Melanocyte of skin (primary cell): ENCODE results near the gene CBL. TPM values are rescaled to one million over a fixed set of nuclear protein-coding genes. Genes with fewer than 3 reads are reported as not detected.

Experiments
- small RNA-seq, 2 donors: library from RNA; depleted of rRNA; stranded (forward); fragments of <200 nt; gene quantifications; one replicate each; pipeline ENCODE3, GENCODE V24; 2012
- total RNA-seq, 2 donors: library from RNA; depleted of rRNA; stranded (reverse); fragments of >200 nt; gene quantifications; 2 replicates each; pipeline ENCODE4 v1.2.3, GENCODE V29; 2012

CBL gene
- total RNA-seq = 10 to 100 TPM; 11.7 to 17.0 TPM

DNA sequence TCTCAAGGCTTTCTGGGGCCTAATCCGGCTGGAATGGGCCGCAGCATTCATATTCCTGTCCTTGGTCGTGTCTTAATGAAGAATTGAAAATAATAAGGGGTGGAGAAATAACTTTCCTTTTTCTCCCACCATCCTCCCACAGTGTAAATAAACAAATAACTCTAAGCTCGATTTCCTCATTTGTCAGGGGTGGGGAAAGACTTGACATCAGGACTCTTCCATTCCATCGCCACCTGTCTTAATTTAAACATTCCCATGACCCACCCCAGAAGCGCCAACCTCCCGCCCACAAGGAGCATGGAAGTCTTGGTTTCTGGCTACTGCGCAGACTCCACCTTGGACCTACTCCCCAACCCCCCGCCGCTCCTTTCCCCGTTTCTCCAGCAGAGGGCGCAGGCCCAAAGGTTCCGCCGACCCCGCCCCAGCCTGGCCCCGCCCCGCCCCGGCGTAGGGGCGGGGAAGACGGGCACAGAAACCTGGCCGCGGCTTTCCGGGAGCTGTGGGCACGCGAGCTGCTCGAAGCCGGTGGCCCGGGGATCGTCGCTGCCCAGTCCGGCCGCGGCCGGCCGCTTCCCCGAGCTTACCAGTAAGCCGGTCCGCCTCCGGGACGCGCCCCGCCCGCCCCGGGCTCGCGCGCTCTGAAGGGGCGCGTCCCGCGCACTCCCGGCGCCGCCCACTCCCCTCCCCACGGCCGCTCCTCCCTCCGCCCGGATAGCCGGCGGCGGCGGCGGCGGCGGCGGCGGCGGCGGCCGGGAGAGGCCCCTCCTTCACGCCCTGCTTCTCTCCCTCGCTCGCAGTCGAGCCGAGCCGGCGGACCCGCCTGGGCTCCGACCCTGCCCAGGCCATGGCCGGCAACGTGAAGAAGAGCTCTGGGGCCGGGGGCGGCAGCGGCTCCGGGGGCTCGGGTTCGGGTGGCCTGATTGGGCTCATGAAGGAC lies at the start of gene CBL:
Gene CBL (plus strand): TSS at position 766 of the 937 bp plus-strand sequence. CDS start 79 bp downstream, at position 845.

DNA sequence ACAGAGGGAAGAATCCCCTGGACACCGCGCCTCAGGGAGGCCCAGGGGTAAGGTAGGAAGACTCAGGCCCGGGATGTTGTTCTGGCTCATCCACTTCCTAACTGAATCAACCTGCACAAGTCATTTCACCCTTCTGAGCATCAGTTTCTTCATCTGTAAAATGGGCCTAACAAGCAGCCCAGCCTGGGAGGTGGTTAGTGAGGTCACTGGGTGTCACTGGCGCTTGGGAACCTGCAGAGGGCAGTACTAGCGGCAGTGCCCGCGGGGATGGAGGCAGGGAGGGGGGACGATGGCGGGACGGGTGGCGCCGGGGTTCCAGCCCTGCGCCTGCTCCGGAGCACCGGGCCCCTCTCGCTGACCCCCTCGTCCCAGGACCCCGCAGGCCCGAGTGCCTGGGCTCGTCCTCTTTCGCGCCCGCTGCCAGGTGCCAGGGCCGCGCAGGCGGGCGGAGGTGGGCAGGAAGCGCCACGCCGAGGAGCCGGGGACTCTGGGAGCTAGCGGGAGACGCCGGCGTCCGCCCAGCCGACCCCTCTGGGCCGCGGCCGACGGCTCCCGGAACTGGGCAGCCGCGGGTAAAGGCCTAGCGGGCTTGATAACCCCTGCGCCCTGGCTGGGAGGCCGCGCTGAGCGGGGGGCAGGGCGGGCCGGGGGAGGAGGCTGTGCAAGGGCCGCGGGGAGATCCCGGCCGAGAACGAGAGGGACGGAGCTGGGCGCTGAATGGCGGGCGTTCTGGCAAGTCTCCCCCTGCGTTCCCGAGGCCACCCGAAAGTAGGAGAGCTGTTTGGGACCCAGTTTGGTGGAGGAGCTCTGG lies 37.5 kb upstream of the CBL start, which contains the start of gene NLRX1:
Gene NLRX1 (plus strand): TSS at position 255 of the 811 bp plus-strand sequence. CDS start 2,679 bp downstream, outside the sequence.

DNA sequence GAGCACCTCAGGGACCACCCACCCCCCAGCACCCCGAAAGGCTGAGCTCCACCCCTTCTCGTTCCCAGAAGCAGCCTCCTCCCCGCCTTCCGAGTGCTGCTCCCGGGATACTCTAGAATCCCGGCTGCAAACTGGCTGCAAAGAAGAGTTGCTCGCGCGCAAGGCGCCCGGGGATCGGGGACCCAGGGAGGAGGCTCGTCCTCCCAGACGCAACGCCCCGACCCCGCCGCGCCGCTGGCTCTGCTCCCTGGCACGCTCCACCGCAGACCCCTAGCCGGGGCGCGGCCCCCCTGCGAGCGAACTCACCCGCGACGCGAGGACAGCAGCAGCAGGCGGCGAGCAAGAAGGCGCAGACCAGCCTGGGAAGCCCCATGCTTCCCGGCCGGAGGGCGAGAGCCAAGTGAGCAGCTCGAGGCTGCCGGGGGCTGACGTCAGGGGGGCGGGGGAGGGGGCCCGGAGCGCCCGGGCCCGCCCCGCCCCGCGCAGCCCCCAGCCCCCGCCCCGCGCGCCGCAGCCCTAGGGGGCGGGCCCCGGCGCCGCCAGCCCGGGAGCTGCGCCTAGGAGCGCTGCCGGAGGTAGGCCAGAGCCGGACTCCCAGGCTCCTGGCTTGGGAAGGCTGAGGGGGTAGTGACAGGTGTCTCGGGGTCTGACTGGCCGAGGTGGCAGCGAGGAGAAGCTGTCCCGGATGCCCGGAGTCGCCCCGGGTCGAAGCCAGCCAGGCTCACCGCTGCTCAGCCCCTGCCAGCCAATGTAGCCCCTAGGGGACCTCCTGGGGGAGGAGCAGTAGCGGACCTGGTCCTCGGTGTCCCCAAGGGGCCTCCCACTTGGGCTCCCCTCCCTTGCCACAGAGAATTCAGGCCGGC lies 110.8 kb downstream of the CBL start, which contains the start of gene MCAM:
Gene MCAM (minus strand): TSS at position 402 of the 863 bp plus-strand sequence. CDS start 29 bp downstream, at position 373.

DNA sequence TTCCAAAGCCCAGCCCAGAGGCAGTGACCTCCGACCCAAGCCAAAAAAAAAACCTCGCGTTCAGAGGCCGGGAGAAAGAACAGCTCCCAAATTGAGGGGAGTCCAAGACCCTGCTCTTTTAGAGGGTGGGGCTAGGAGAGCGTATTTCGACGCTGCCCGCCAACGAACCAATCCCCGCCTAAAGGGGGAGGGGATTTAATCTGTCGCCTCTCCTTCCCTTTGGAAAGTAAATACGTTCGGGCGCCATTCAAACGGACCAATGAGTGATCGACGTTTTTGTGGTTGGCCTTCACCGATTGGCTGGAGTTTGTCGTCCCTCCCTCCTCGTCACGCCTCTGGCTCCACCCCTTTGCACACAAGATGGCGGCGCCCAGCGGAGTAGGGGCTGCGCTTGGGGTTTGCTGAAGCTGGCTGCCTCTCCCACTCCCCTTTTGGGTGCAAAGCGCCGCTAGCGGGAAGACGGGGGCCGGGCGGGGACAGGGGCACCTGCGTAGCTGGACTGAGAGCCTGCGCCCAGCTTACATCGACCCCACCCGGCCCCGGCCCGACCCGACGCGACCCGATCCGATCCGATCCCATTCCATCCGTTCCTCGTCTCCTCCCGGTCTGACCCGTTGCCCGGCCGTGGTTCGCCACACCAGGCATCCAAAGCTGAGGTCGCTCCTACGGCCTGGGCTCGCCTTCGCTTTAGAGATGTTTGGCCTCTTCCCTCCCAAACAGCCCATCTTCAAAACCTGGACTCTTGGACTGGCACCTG lies 128.2 kb downstream of the CBL start, which contains the start of gene RNF26:
Gene RNF26 (plus strand): TSS at position 354 of the 757 bp plus-strand sequence. CDS start 596 bp downstream, outside the sequence.

DNA sequence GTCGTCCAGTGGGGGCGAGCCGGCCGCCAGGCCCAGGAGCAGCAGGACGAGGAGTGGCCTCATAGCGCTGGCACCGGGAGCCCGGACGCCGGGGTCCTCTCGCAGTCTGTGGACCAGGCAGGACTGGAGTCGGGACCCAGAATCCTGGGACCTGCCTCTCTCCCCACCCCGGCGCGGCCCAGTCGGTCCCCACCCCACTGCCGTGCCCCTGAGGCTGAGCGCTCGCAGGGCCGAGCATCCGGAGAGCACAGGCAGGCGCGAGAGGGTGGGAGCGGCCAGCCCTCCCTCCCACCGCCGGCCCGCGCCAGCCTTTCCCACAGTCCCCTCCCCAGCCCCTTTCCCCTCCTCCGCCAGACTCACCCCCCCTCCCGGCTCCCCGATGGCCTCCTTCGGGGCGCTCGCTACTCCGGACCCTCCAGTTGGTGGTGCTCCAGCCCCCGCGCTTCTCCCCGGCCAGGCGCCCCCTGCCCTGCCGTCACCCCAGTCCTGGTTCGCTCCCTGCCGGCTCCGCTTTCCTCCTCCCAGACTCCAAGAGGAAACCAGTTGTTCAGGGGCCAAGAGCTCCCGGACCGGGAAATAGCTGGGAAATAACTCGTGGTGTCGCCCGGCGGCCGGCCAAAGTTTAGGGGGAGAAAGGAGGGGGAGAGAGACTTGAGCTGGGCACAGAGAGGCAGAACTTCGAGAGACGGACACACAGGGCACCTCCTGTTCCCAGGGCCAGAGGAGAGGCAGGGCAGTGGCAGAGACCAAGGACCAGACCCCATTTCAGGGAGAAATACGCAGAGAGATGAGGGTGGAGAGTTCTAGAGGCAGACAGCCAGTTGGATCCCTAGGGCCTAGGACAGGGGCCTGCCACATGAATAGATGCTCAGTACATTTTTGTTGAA lies 134.4 kb downstream of the CBL start, which contains the start of gene C1QTNF5:
Gene C1QTNF5 (minus strand): TSS at position 549 of the 887 bp plus-strand sequence. CDS start 486 bp downstream, at position 63.

DNA sequence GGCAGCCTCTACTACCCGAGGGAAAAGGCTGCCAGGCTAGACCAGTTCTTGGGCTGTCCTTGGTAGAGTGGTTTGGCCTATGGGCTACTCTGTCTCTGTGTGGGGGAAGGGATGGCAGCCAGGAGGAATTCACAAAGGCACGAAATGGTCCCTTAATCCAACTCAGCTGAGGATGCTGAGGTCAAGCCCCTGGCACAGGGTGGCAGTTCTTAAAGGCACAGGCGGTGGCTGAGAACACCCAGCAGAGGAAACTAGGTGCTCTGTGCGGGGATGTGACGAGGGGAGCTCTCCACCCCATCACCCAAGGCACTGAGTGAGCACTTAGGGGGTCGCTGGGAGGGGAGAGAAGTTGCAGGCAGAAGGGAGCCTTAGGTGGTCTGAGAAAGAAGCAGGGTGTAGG lies 140.5 kb downstream of the CBL start, which contains the start of gene MFRP:
Gene MFRP (minus strand): TSS at position 101 of the 400 bp plus-strand sequence. CDS start 192 bp downstream, outside the sequence.

Small RNAs within 50 kb of the gene (small RNA-seq; reads per million reads assigned to genes)
- gene RF01225 (0 reads per million in 2 donors), gene RNU6-262P (0 to 0.04 reads per million in 2 donors)

Other genes with a start within 250 kb of the CBL start
- gene FOXR1, start 234.6 kb upstream of the CBL start, total RNA-seq = not detected
- gene CENATAC, start 208.2 kb upstream of the CBL start, total RNA-seq = 10 to 100 TPM; 18.6 to 28.2 TPM
- gene RPS25, start 188.0 kb upstream of the CBL start, total RNA-seq = 100 to 1,000 TPM; 853 to 862 TPM
- 100 to 1,000 TPM in 1 of 2 donors, 10 to 100 TPM in 1; 56.8 to 101 TPM for gene TRAPPC4, start 187.6 kb upstream of the CBL start, total RNA-seq
- 10 to 100 TPM; 24.1 to 35.0 TPM for gene SLC37A4, start 175.5 kb upstream of the CBL start, total RNA-seq
- gene HYOU1, start 149.1 kb upstream of the CBL start, total RNA-seq = 100 to 1,000 TPM in 1 of 2 donors, 10 to 100 TPM in 1; 95.0 to 180 TPM
- gene VPS11, start 138.5 kb upstream of the CBL start, total RNA-seq = 10 to 100 TPM; 39.6 to 47.8 TPM
- gene HMBS, start 121.5 kb upstream of the CBL start, total RNA-seq = 10 to 100 TPM; 15.8 to 18.3 TPM
- gene DPAGT1, start 104.5 kb upstream of the CBL start, total RNA-seq = 10 to 100 TPM; 30.6 to 35.3 TPM
- gene C2CD2L, start 99.0 kb upstream of the CBL start, total RNA-seq = 1 to 10 TPM; 7.2 to 8.0 TPM
- gene HINFP, start 84.8 kb upstream of the CBL start, total RNA-seq = 10 to 100 TPM; 16.0 to 20.0 TPM
- gene ABCG4, start 57.3 kb upstream of the CBL start, total RNA-seq = under 1 TPM; 0.33 to 0.34 TPM
- gene NLRX1, start 37.6 kb upstream of the CBL start, total RNA-seq = 10 to 100 TPM; 17.0 to 22.4 TPM
- gene NHERF4, start 20.9 kb upstream of the CBL start, total RNA-seq = under 1 TPM in 1 of 2 donors, not detected in 1; 0.69 TPM
- 100 to 1,000 TPM; 408 to 781 TPM for gene MCAM, start 110.8 kb downstream of the CBL start, total RNA-seq
- 1 to 10 TPM; 5.2 to 9.7 TPM for gene RNF26, start 128.2 kb downstream of the CBL start, total RNA-seq
- gene C1QTNF5, start 134.5 kb downstream of the CBL start, total RNA-seq = 10 to 100 TPM in 1 of 2 donors, 1 to 10 TPM in 1; 6.7 to 15.8 TPM
- gene MFRP, start 140.4 kb downstream of the CBL start, total RNA-seq = under 1 TPM in 1 of 2 donors, not detected in 1; under 0.01 TPM
- 1 to 10 TPM in 1 of 2 donors, under 1 TPM in 1; 0.33 to 1.0 TPM for gene USP2, start 175.4 kb downstream of the CBL start, total RNA-seq
- 10 to 100 TPM in 1 of 2 donors, 1 to 10 TPM in 1; 2.4 to 11.7 TPM for gene THY1, start 216.8 kb downstream of the CBL start, total RNA-seq